K562 (cell line): ENCODE data around the gene CUL1. TPM values are rescaled to one million over a fixed set of nuclear protein-coding genes. Genes with fewer than 3 reads are reported as not detected.

Experiments used
- ATAC-seq: fragments of 200-7000 bp; cut with Tn5 transposase; 3 replicates; pipeline ENCODE4 v1.9.1; 2020; ENCODE audit warnings: moderate library complexity
- BruUV-seq: library from RNA; stranded (reverse); fragments of 400-500 nt; replicated peaks from 2 replicates; lab custom pipeline; 2021; lab: Mats Ljungman, UMichigan
- CTCF ChIA-PET: fragments of 300-600 bp; formaldehyde crosslinking; extraction: SDS; loops from one replicate; lab custom pipeline; 2021; ENCODE audit warnings: low intra/inter-chr PET ratio; lab: Yijun Ruan, JAX
- POLR2A ChIA-PET: fragments of 300-600, 350-650 bp; sonication (Branson Sonifier 250); formaldehyde crosslinking; extraction: SDS; loops from one replicate; lab custom pipeline; 2021; ENCODE audit warnings: antibody characterized with exemption, inconsistent platforms; lab: Yijun Ruan, JAX
- DNase-seq, 4 experiments: peaks; one replicate each; pipeline versions ENCODE4 v3.0.0 to v3.0.0-alpha.2; 2011 to 2018; ENCODE audit warnings: low spot score in 3 of 4, mixed read lengths in 3 of 4; ENCODE audit errors: extremely low read depth in 1 of 4
- FAIRE-seq: peaks from 2 replicates; lab custom pipeline; 2011; peaks lifted over from hg19 to GRCh38; lab: Jason Lieb, UNC
- H2AFZ ChIP-seq: 2 replicates; pipeline ENCODE4 v1.6.0; 2011; ENCODE audit warnings: low read depth, low read length, control low read depth, inconsistent platforms
- H3K27ac ChIP-seq: fragments of 200-600 bp; 3 replicates; pipeline ENCODE4 v1.8.0; 2011; ENCODE audit warnings: low read depth, mild to moderate bottlenecking, control low read depth, inconsistent platforms, low read length, moderate library complexity, mixed read lengths; ENCODE audit errors: extremely low read depth
- H3K27me3 ChIP-seq, 2 experiments: fragments of 300-600 bp in 1 of 2; 2 replicates in 1 of 2; 3 replicates in 1 of 2; pipeline versions ENCODE4 v1.6.0 to v1.8.0; 2011; ENCODE audit warnings: inconsistent platforms in 2 of 2, low read length in 2 of 2, mild to moderate bottlenecking in 1 of 2, mixed read lengths in 1 of 2, moderate library complexity in 1 of 2; ENCODE audit not compliant: control insufficient read depth in 2 of 2, insufficient read depth in 2 of 2
- H3K36me3 ChIP-seq: fragments of 300-600 bp; 3 replicates; pipeline ENCODE4 v1.8.0; 2011; ENCODE audit warnings: mild to moderate bottlenecking, low read length, inconsistent platforms; ENCODE audit not compliant: control insufficient read depth, insufficient read depth
- H3K4me1 ChIP-seq, 2 experiments: fragments of 200-600 bp in 1 of 2; replicated peaks in 1 of 2; 2 replicates in 1 of 2; 3 replicates in 1 of 2; pipeline versions ENCODE4 v1.5.1 to v1.8.0; 2011; ENCODE audit warnings: inconsistent platforms in 2 of 2, low read length in 2 of 2, mild to moderate bottlenecking in 1 of 2, mixed read lengths in 1 of 2, moderate library complexity in 1 of 2; ENCODE audit not compliant: control insufficient read depth in 2 of 2, insufficient read depth in 2 of 2
- H3K4me2 ChIP-seq: 2 replicates; pipeline ENCODE4 v1.6.1; 2011; ENCODE audit warnings: low read length, control low read depth, inconsistent platforms, mixed read lengths; ENCODE audit not compliant: insufficient read depth
- H3K4me3 ChIP-seq: fragments of 200-600 bp; sonication (generic), shearing (Covaris generic); 2 replicates; pipeline ENCODE4 v1.5.1; 2016; ENCODE audit warnings: control low read depth, inconsistent platforms
- H3K79me2 ChIP-seq: fragments of 200-600 bp; 3 replicates; pipeline ENCODE4 v1.8.0; 2011; ENCODE audit warnings: low read length, inconsistent platforms; ENCODE audit not compliant: control insufficient read depth, insufficient read depth
- H3K9ac ChIP-seq, 2 experiments: 2 replicates each; pipeline versions ENCODE4 v1.6.0 to v1.6.1; 2011; ENCODE audit warnings: low read depth in 2 of 2, low read length in 2 of 2, control low read depth in 1 of 2, inconsistent platforms in 1 of 2, mild to moderate bottlenecking in 1 of 2, mixed read lengths in 1 of 2; ENCODE audit not compliant: insufficient read depth in 1 of 2
- H3K9me1 ChIP-seq: one replicate; pipeline ENCODE4 v1.6.0; 2011; ENCODE audit warnings: inconsistent platforms, mild to moderate bottlenecking, low read length, moderate library complexity; ENCODE audit not compliant: control insufficient read depth, insufficient read depth
- H3K9me3 ChIP-seq: replicated peaks from 2 replicates; pipeline ENCODE4 v1.5.1; 2011; ENCODE audit warnings: low read depth, low read length, inconsistent platforms; ENCODE audit not compliant: control insufficient read depth, insufficient read depth
- H4K20me1 ChIP-seq: replicated peaks from 2 replicates; pipeline ENCODE4 v1.6.1; 2011; ENCODE audit warnings: low read length, inconsistent platforms, mixed read lengths; ENCODE audit not compliant: control insufficient read depth, insufficient read depth
- ETS2 ChIP-seq: IDR thresholded peaks from 2 replicates; pipeline ENCODE4 v1.6.1; 2016; ENCODE audit warnings: borderline replicate concordance, missing genetic modification characterization, mild to moderate bottlenecking, moderate library complexity, missing compliant biosample characterization; ENCODE audit not compliant: poor library complexity, severe bottlenecking
- HDAC2 ChIP-seq: fragments of 450-650 bp; IDR thresholded peaks from 2 replicates; pipeline ENCODE4 v1.6.1; 2016; ENCODE audit warnings: mild to moderate bottlenecking
- LCOR ChIP-seq: sonication (generic); formaldehyde crosslinking; IDR thresholded peaks from 2 replicates; pipeline ENCODE4 v1.8.0; 2022; ENCODE audit warnings: mild to moderate bottlenecking, missing genetic modification reagents
- MTA3 ChIP-seq: fragments of 450-650 bp; formaldehyde crosslinking; IDR thresholded peaks from 2 replicates; pipeline ENCODE4 v1.6.1; 2017; ENCODE audit warnings: mild to moderate bottlenecking, borderline replicate concordance
- RBM17 ChIP-seq: fragments of 200-400 bp; formaldehyde crosslinking; IDR thresholded peaks from 2 replicates; pipeline ENCODE4 v1.6.1; 2017; ENCODE audit warnings: low read depth, mild to moderate bottlenecking, low read length, borderline replicate concordance
- RBM34 ChIP-seq: fragments of 200-400 bp; formaldehyde crosslinking; IDR thresholded peaks from 2 replicates; pipeline ENCODE4 v1.6.1; 2018; ENCODE audit warnings: low read length, borderline replicate concordance; ENCODE audit not compliant: insufficient read depth
- ZFP36 ChIP-seq: fragments of 150-350 bp; IDR thresholded peaks from 2 replicates; pipeline ENCODE4 v1.6.1; 2018; ENCODE audit warnings: low read length, low read depth; ENCODE audit not compliant: partially characterized antibody
- WGBS: fragments of 100-300 bp; shearing (Covaris generic); methylation state at CpG from one replicate; pipeline ENCODE4 v1.1.6; 2016; ENCODE audit warnings: low coverage, mixed read lengths; ENCODE audit not compliant: insufficient coverage; ENCODE audit errors: missing lambda C conversion rate; 5-methylcytosine and 5-hydroxymethylcytosine counted together
- in situ Hi-C: fragments of 300-500 bp; cut with MboI; formaldehyde crosslinking; loops from 4 replicates; pipeline ENCODE4 v1.15.0; 2018; ENCODE audit warnings: inconsistent platforms, mixed read lengths
- intact Hi-C: fragments of 100-400 bp; cut with micrococcal nuclease; formaldehyde crosslinking; loops from 2 replicates; pipeline ENCODE4 v1.14.2; 2022
- polyA plus RNA-seq, 8 experiments: library from polyadenylated mRNA; depleted of rRNA in 4 of 8; stranded (reverse) in 5 of 8; unstranded in 3 of 8; fragments of >200 nt; fragmentation: Nextera tagmentation in 2 of 8; fragmentation: Illumina TruSeq in 1 of 8; extraction: Ambion mirVana in 2 of 8; extraction: Trizol in 1 of 8; gene quantifications; 2 replicates each; pipeline versions ENCODE4 v1.2.1 to v1.2.3, GENCODE V29; 2011 to 2014; ENCODE audit warnings: inconsistent platforms in 1 of 8, missing spikeins in 1 of 8
- total RNA-seq, 7 experiments: library from RNA; depleted of rRNA in 6 of 7; stranded (reverse); fragments of >200 nt in 6 of 7; fragmentation: Illumina TruSeq in 2 of 7; extraction: Trizol in 2 of 7; gene quantifications; 2 replicates each; pipeline versions ENCODE4 v1.2.1 to v1.2.3, GENCODE V29; 2011 to 2021; ENCODE audit warnings: low replicate concordance in 1 of 7
- TF ChIP-seq, protein P1 (sequence below): fragments of 250-450 bp; sonication (Bioruptor Pico); IDR thresholded peaks from 2 replicates; pipeline ENCODE4 v1.4.0; 2020

CUL1 gene
- total and polyA plus RNA-seq, 9 of the 15 experiments (the other 6 are each of a cell fraction or from before 2014, with no cell fraction given) = 31.5 to 107 (median 96.5) TPM

DNA sequence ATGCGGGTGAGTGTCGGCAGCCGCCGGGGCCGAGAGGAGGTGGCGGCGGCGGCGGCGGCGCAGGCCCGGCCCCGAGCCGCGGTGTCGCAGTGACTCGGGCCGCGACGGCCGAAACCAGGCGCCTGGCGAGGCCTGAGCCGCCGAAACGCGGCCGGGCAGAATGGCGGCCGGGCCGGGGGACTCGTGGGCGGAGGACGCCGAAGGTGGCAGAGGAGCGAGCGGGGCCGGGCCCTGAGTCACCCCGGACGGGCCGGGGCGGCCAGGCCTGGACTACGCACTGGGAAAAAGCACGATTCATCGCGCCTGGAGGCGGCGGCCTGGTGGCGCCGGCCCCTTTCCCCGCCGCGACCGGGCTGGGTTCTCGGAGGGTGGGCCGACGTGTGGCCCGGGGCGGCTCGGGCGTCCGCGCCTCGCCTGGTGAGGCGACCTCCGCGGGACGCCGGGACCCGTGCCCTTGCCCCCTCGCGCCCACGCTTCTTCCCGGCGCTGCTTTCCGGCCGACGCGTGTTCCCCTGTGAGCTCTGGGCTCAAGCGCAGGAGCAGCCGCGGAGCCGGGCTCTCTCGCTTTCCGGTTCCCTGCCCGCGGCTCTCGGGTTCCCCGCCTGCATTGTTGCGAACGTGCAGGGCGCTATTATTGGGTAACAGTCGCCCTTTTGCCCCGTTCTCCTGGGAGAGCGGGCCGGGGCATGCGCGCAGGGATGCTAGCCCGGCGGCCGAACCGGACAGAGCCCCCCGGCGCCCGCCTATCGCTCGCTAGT lies 500 bp downstream of the CUL1 start (continued):
- TF ChIP-seq RBM17 (no peak), RBM34 (no peak)

DNA sequence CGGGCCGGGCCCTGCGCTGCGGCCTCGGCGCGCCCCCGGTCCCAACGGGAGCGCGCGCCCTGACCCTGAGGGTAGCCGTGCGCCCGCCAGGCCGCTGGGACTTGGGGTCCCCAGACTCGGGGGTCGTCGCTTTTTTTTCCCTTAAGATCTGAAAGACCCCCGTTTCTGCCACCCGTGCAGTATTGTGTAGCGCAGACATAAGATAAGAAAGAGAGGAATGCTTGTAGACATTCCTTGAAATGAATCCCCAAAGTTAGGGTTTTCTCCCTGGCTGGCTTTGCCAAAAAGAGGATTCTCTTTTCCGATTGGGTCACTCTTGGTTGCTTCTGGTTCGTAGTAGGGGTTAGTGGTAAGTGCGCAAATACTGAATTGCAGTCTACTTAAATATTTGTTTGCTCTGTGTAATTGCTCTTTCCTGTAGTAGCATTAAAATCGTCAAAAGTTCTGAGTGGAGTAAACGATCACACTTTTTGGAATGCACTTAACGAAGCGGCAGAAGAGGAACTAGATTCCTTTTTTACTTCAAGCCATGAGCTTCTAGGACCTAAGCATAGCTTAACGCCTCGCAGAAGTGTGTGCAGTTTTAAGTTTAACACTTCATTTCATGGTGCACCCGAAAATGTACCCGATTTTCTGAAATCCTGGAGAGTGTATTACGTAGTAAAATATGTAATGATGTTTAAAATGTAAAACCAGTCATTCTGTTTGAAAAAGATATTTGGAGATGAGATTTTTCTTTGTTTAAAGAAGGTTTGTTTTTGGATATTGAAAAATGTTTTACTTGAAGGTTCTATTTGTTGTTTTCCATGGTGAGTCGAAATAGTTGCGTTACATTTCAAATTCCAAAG lies 1.3 kb downstream of the CUL1 start:
- Histone ChIP-seq H3K9ac (peak overlapping the region; percentile 90 to 97), H3K4me3 (peak overlapping the region; percentile 69), H3K36me3 (no peaks in the 10 kb centered on the region), H4K20me1 (peaks cover 33% of the 10 kb centered on the region), H3K9me3 (no peaks in the 10 kb centered on the region), H3K4me2 (peak overlapping the region; percentile 78), H3K9me1 (peaks cover 10% of the 10 kb centered on the region), H2AFZ (peak overlapping the region; percentile 66), H3K79me2 (peaks cover 73% of the 10 kb centered on the region), H3K4me1 (peaks cover 27 to 58% of the 10 kb centered on the region in 2 experiments), H3K27me3 (no peaks in the 10 kb centered on the region), H3K27ac (peak overlapping the region; percentile 88)
- ChIA-PET CTCF (no interaction called here), POLR2A (interaction anchor here (0.5 to 7.1 kb wide), 15 partner anchors 10 to 275 kb away, joined by 3 to 44 read pairs (median 4); no protein-coding TSS in a partner anchor)
- WGBS = under 1% methylated on average over 36 of the region's 36 CpGs
- FAIRE-seq = peak; percentile 74
- peak; percentile 54 for ATAC-seq
- in situ Hi-C loops = no loop called here
- intact Hi-C loops = loop anchor here (2.0 to 5.0 kb wide), 5 partner anchors 92 to 262 kb away; partner anchors contain the start of gene EZH2
- DNase-seq = peak in 2 of 4 experiments; percentile 56 to 70
- TSS peak; percentile 41 for BruUV-seq
- TF ChIP-seq ETS2 (tag) = no peak
- TF ChIP-seq, protein P1, sequence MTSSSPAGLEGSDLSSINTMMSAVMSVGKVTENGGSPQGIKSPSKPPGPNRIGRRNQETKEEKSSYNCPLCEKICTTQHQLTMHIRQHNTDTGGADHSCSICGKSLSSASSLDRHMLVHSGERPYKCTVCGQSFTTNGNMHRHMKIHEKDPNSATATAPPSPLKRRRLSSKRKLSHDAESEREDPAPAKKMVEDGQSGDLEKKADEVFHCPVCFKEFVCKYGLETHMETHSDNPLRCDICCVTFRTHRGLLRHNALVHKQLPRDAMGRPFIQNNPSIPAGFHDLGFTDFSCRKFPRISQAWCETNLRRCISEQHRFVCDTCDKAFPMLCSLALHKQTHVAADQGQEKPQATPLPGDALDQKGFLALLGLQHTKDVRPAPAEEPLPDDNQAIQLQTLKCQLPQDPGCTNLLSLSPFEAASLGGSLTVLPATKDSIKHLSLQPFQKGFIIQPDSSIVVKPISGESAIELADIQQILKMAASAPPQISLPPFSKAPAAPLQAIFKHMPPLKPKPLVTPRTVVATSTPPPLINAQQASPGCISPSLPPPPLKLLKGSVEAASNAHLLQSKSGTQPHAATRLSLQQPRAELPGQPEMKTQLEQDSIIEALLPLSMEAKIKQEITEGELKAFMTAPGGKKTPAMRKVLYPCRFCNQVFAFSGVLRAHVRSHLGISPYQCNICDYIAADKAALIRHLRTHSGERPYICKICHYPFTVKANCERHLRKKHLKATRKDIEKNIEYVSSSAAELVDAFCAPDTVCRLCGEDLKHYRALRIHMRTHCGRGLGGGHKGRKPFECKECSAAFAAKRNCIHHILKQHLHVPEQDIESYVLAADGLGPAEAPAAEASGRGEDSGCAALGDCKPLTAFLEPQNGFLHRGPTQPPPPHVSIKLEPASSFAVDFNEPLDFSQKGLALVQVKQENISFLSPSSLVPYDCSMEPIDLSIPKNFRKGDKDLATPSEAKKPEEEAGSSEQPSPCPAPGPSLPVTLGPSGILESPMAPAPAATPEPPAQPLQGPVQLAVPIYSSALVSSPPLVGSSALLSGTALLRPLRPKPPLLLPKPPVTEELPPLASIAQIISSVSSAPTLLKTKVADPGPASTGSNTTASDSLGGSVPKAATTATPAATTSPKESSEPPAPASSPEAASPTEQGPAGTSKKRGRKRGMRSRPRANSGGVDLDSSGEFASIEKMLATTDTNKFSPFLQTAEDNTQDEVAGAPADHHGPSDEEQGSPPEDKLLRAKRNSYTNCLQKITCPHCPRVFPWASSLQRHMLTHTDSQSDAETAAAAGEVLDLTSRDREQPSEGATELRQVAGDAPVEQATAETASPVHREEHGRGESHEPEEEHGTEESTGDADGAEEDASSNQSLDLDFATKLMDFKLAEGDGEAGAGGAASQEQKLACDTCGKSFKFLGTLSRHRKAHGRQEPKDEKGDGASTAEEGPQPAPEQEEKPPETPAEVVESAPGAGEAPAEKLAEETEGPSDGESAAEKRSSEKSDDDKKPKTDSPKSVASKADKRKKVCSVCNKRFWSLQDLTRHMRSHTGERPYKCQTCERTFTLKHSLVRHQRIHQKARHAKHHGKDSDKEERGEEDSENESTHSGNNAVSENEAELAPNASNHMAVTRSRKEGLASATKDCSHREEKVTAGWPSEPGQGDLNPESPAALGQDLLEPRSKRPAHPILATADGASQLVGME = 0 out of 2 replicates have a peak, but pooled peaks have one; percentile 35
- peak; percentile 58; the same call in 1 of the 2 replicates for TF ChIP-seq HDAC2
- no peak for TF ChIP-seq ZFP36
- TF ChIP-seq LCOR (CRISPR knock-in tag) = peak; percentile 91
- 0 out of 2 replicates have a peak, but pooled peaks have one; percentile 8 for TF ChIP-seq MTA3
